SK-N-SH (cell line): ENCODE measurements around the gene MAPK1. TPM values are rescaled to one million over a fixed set of nuclear protein-coding genes. Genes with fewer than 3 reads are reported as not detected.

Experiments used
- CTCF ChIA-PET: fragments of 300-600, 350-600 bp; formaldehyde crosslinking; extraction: SDS; loops from one replicate; lab custom pipeline; 2021; lab: Yijun Ruan, JAX
- POLR2A ChIA-PET: fragments of 350-600 bp; sonication (Branson Sonifier 250); formaldehyde crosslinking; extraction: SDS; loops from one replicate; lab custom pipeline; 2020; ENCODE audit warnings: antibody characterized with exemption, inconsistent platforms; lab: Yijun Ruan, JAX
- DNase-seq: peaks from one replicate; pipeline ENCODE4 v3.0.0; 2012
- H2AFZ ChIP-seq: fragments of 200-600 bp; sonication (generic); 2 replicates; pipeline ENCODE4 v1.8.1; 2016; ENCODE audit warnings: antibody characterized with exemption, mild to moderate bottlenecking, low read depth
- H3F3A ChIP-seq: fragments of 200-600 bp; sonication (generic); replicated peaks from 2 replicates; pipeline ENCODE3; 2016; ENCODE audit warnings: antibody characterized with exemption, mild to moderate bottlenecking; ENCODE audit not compliant: insufficient read depth
- H3K27ac ChIP-seq, 2 experiments: fragments of 200-500 bp in 1 of 2; fragments of 200-600 bp in 1 of 2; sonication (Bioruptor generic) in 1 of 2; sonication (generic), shearing (Covaris generic) in 1 of 2; 2 replicates each; pipeline versions ENCODE4 v1.5.1 to v1.6.1; 2014 to 2016; ENCODE audit warnings: low read depth in 2 of 2, inconsistent platforms in 1 of 2, low read length in 1 of 2, mild to moderate bottlenecking in 1 of 2, mixed read lengths in 1 of 2
- H3K27me3 ChIP-seq: fragments of 200-600 bp; sonication (generic), shearing (Covaris generic); 2 replicates; pipeline ENCODE4 v1.6.1; 2016; ENCODE audit warnings: mixed run types; ENCODE audit not compliant: insufficient read depth
- H3K36me3 ChIP-seq, 2 experiments: fragments of 200-500 bp in 1 of 2; fragments of 200-600 bp in 1 of 2; sonication (Bioruptor generic) in 1 of 2; sonication (generic) in 1 of 2; replicated peaks in 1 of 2; 2 replicates each; pipeline versions ENCODE3 to v1.5.1; 2014 to 2016; ENCODE audit warnings: low read length in 1 of 2, mild to moderate bottlenecking in 1 of 2; ENCODE audit not compliant: insufficient read depth in 2 of 2, control insufficient read depth in 1 of 2
- H3K4me1 ChIP-seq, 2 experiments: fragments of 200-500 bp in 1 of 2; fragments of 200-600 bp in 1 of 2; sonication (Bioruptor generic) in 1 of 2; sonication (generic), shearing (Covaris generic) in 1 of 2; 2 replicates each; pipeline versions ENCODE4 v1.5.1 to v1.6.1; 2014 to 2016; ENCODE audit warnings: low read depth in 1 of 2, low read length in 1 of 2, mixed run types in 1 of 2; ENCODE audit not compliant: insufficient read depth in 2 of 2, control insufficient read depth in 1 of 2
- H3K4me2 ChIP-seq: fragments of 200-600 bp; sonication (generic), shearing (Covaris generic); 2 replicates; pipeline ENCODE4 v1.6.1; 2017; ENCODE audit warnings: mixed run types
- H3K4me3 ChIP-seq, 2 experiments: fragments of 200-500 bp in 1 of 2; fragments of 200-600 bp in 1 of 2; sonication (Bioruptor generic) in 1 of 2; sonication (generic), shearing (Covaris generic) in 1 of 2; 2 replicates each; pipeline versions ENCODE4 v1.5.1 to v1.8.1; 2014 to 2016; ENCODE audit warnings: low read depth in 2 of 2, inconsistent platforms in 1 of 2, low read length in 1 of 2, mild to moderate bottlenecking in 1 of 2, mixed read lengths in 1 of 2, moderate library complexity in 1 of 2
- H3K79me2 ChIP-seq: fragments of 200-600 bp; sonication (generic); 2 replicates; pipeline ENCODE4 v1.8.1; 2017; ENCODE audit warnings: mild to moderate bottlenecking; ENCODE audit not compliant: insufficient read depth
- H3K9ac ChIP-seq: fragments of 200-600 bp; sonication (generic); 2 replicates; pipeline ENCODE4 v1.6.1; 2017; ENCODE audit warnings: mixed run types
- H3K9me2 ChIP-seq: fragments of 200-600 bp; sonication (generic); 2 replicates; pipeline ENCODE4 v1.6.1; 2017; ENCODE audit warnings: mixed run types
- H3K9me3 ChIP-seq: fragments of 200-600 bp; sonication (generic); 2 replicates; pipeline ENCODE4 v1.6.1; 2017; ENCODE audit warnings: mixed run types, mild to moderate bottlenecking, moderate library complexity
- H4K20me1 ChIP-seq: fragments of 200-600 bp; sonication (generic); 2 replicates; pipeline ENCODE4 v1.6.1; 2017; ENCODE audit warnings: mild to moderate bottlenecking, mixed run types; ENCODE audit not compliant: insufficient read depth
- ELF1 ChIP-seq: IDR thresholded peaks from 2 replicates; pipeline ENCODE4 v1.4.0; 2012
- EP300 ChIP-seq, 2 experiments: IDR thresholded peaks; 2 replicates each; pipeline versions ENCODE4 v1.4.0 to v1.6.1; 2012; ENCODE audit warnings: borderline replicate concordance in 1 of 2, low read depth in 1 of 2, low read length in 1 of 2
- EZH2phosphoT487 ChIP-seq: fragments of 200-600 bp; sonication (generic); IDR thresholded peaks from 2 replicates; pipeline ENCODE4 v1.6.1; 2017; ENCODE audit warnings: low read depth, mixed run types, mild to moderate bottlenecking, antibody characterized with exemption, moderate library complexity, borderline replicate concordance
- FOSL2 ChIP-seq: IDR thresholded peaks from 2 replicates; pipeline ENCODE4 v1.4.0; 2012; ENCODE audit warnings: low read depth, mild to moderate bottlenecking, moderate library complexity, borderline replicate concordance
- FOXJ3 ChIP-seq: sonication (generic); formaldehyde crosslinking; IDR thresholded peaks from 2 replicates; pipeline ENCODE4 v1.5.1; 2020; ENCODE audit warnings: mild to moderate bottlenecking, missing genetic modification reagents
- FOXM1 ChIP-seq: IDR thresholded peaks from 2 replicates; pipeline ENCODE4 v1.4.0; 2012; ENCODE audit warnings: low read depth, mild to moderate bottlenecking
- GATA2 ChIP-seq: sonication (generic); formaldehyde crosslinking; IDR thresholded peaks from 2 replicates; pipeline ENCODE4 v1.5.0; 2020; ENCODE audit warnings: mild to moderate bottlenecking, missing genetic modification reagents
- MAX ChIP-seq: IDR thresholded peaks from 2 replicates; pipeline ENCODE4 v1.4.0; 2012; ENCODE audit warnings: low read depth
- MXI1 ChIP-seq: IDR thresholded peaks from 2 replicates; pipeline ENCODE4 v1.6.1; 2012; ENCODE audit warnings: mild to moderate bottlenecking, low read depth, low read length, improper control_type of control experiment
- NFIC ChIP-seq: IDR thresholded peaks from 2 replicates; pipeline ENCODE4 v1.4.0; 2012; ENCODE audit warnings: borderline replicate concordance
- PBX3 ChIP-seq: IDR thresholded peaks from 2 replicates; pipeline ENCODE4; 2012
- RCOR1 ChIP-seq: fragments of 150-350 bp; IDR thresholded peaks from 2 replicates; pipeline ENCODE4 v1.6.1; 2017; ENCODE audit warnings: antibody characterized with exemption, low read length
- RFX5 ChIP-seq: IDR thresholded peaks from 2 replicates; pipeline ENCODE4 v1.6.1; 2012; ENCODE audit warnings: mild to moderate bottlenecking, improper control_type of control experiment, low read length
- RXRA ChIP-seq: IDR thresholded peaks from 2 replicates; pipeline ENCODE4 v1.4.0; 2012; ENCODE audit warnings: low read depth, mild to moderate bottlenecking, borderline replicate concordance
- SIN3A ChIP-seq: IDR thresholded peaks from 2 replicates; pipeline ENCODE4 v1.6.1; 2012; ENCODE audit warnings: low read depth, mild to moderate bottlenecking, low read length, moderate library complexity, borderline replicate concordance
- TAF1 ChIP-seq: IDR thresholded peaks from 2 replicates; pipeline ENCODE4 v1.6.1; 2012; ENCODE audit warnings: low read depth, mild to moderate bottlenecking, low read length, moderate library complexity, borderline replicate concordance
- TCF12 ChIP-seq: IDR thresholded peaks from 2 replicates; pipeline ENCODE4 v1.4.0; 2012
- USF2 ChIP-seq: fragments of 150-350 bp; IDR thresholded peaks from 2 replicates; pipeline ENCODE4 v1.6.1; 2017; ENCODE audit warnings: antibody characterized with exemption, low read length, low read depth, borderline replicate concordance
- YY1 ChIP-seq: IDR thresholded peaks from 2 replicates; pipeline ENCODE4 v1.4.0; 2012; ENCODE audit warnings: low read depth, mild to moderate bottlenecking
- ZBTB33 ChIP-seq: IDR thresholded peaks from 2 replicates; pipeline ENCODE4 v1.4.0; 2012; ENCODE audit warnings: low read depth, borderline replicate concordance
- WGBS: methylation state at CpG from one replicate; pipeline ENCODE4 v1.1.6; 2017; ENCODE audit warnings: low lambda C conversion rate; 5-methylcytosine and 5-hydroxymethylcytosine counted together
- polyA plus RNA-seq, 3 experiments: library from polyadenylated mRNA; depleted of rRNA; stranded (reverse); fragments of >200 nt; gene quantifications; 2 replicates each; pipeline ENCODE4 v1.2.3, GENCODE V29; 2012

The MAPK1 gene
- polyA plus RNA-seq, 1 of the 3 experiments (the other 2 are of a cell fraction): 25.6 TPM

- Histone ChIP-seq H3K79me2 (no peaks in the 10 kb centered on the region), H4K20me1 (no peaks in the 10 kb centered on the region), H3K9ac (no peak overlapping the region), H3K9me3 (no peaks in the 10 kb centered on the region), H3K36me3 (peaks cover 3 to 8% of the 10 kb centered on the region in 2 experiments), H3K4me3 (no peak overlapping the region), H3K27me3 (no peaks in the 10 kb centered on the region), H3K4me2 (no peak overlapping the region), H3F3A (peaks cover 21% of the 10 kb centered on the region), H3K27ac (no peak overlapping the region), H3K4me1 (peaks cover 5 to 15% of the 10 kb centered on the region in 2 experiments; a peak in 2 of 4 replicates), H3K9me2 (no peaks in the 10 kb centered on the region), H2AFZ (no peak overlapping the region)
- CTCF ChIA-PET: no interaction called here
- 90% methylated on average over 4 of the region's 7 CpGs for WGBS
- no peak for TF ChIP-seq RFX5
- TF ChIP-seq GATA2 (CRISPR knock-in tag): no peak
- no peak for TF ChIP-seq ELF1
- DNase-seq: no peak
- POLR2A ChIA-PET: interaction anchor here (0.6 kb wide), 1 partner anchor 999 kb away, joined by 3 read pairs; no protein-coding TSS in a partner anchor
Observed at GRCh38 chr22:21754523-21754922, 112.9 kb downstream of the MAPK1 start.

- DNase-seq: no peak
- H3K9ac ChIP-seq: no peak overlapping the region
- H2AFZ ChIP-seq: no peak overlapping the region
- no peaks in the 10 kb centered on the region for H3K9me3 ChIP-seq
- CTCF ChIA-PET: no interaction called here
- no peaks in the 10 kb centered on the region for H3K79me2 ChIP-seq
- no peak overlapping the region for H3K4me2 ChIP-seq
- no peak overlapping the region for H3K4me3 ChIP-seq
- POLR2A ChIA-PET: no interaction called here
- no peaks in the 10 kb centered on the region for H3K9me2 ChIP-seq
- H3K27me3 ChIP-seq: no peaks in the 10 kb centered on the region
- no peak for TF ChIP-seq USF2
- no peak for TF ChIP-seq TCF12
- TF ChIP-seq RXRA: no peak
- TF ChIP-seq MAX: no peak
- TF ChIP-seq EZH2phosphoT487: no peak
- TF ChIP-seq EP300 (IDR thresholded peaks at IDR 0.05; ENCODE audit: borderline replicate concordance in 1 of 2, low read depth in 1 of 2, low read length in 1 of 2): no peak
- TF ChIP-seq ELF1: no peak
- TF ChIP-seq FOXJ3 (CRISPR knock-in tag): no peak
- TF ChIP-seq NFIC: no peak
- no peak for TF ChIP-seq SIN3A
- TF ChIP-seq FOSL2: no peak
- TF ChIP-seq MXI1: no peak
- TF ChIP-seq PBX3: no peak
- no peak for TF ChIP-seq YY1
- TF ChIP-seq ZBTB33: no peak
- no peak for TF ChIP-seq FOXM1
- TF ChIP-seq RCOR1: no peak
- no peak for TF ChIP-seq TAF1
- peaks cover 5 to 14% of the 10 kb centered on the region in 2 experiments; a peak in 2 of 4 replicates for H3K4me1 ChIP-seq
- peaks cover 21% of the 10 kb centered on the region for H3F3A ChIP-seq
- H3K36me3 ChIP-seq: peaks cover 0 to 5% of the 10 kb centered on the region in 2 experiments
- no peaks in the 10 kb centered on the region for H4K20me1 ChIP-seq
- WGBS: 98% methylated on average over 8 of the region's 14 CpGs
- no peak overlapping the region for H3K27ac ChIP-seq
Observed at GRCh38 chr22:21753374-21754111, 113.9 kb downstream of the MAPK1 start.
